Panc1 (cell line): ENCODE data around the gene ZNF99. TPM values are rescaled to one million over a fixed set of nuclear protein-coding genes. Genes with fewer than 3 reads are reported as not detected.
"Not testable (repeated sequence)": the region's sequence is repeated elsewhere in the genome, so short reads cannot be mapped to it uniquely, and the experiment has no call there.

Source experiments
- ATAC-seq: fragments of 200-7000 bp; cut with Tn5 transposase; 2 replicates; pipeline ENCODE4 v1.9.1; 2020; ENCODE audit warnings: mild to moderate bottlenecking, moderate library complexity
- BruUV-seq: library from RNA; stranded (reverse); fragments of 400-500 nt; replicated peaks from 2 replicates; lab custom pipeline; 2021; lab: Mats Ljungman, UMichigan
- CTCF ChIA-PET: fragments of 300-600 bp; sonication (Branson Sonifier 250); formaldehyde crosslinking; loops from one replicate; lab custom pipeline; 2022; ENCODE audit warnings: antibody characterized with exemption; lab: Charles Lee
- POLR2A ChIA-PET: fragments of 300-600 bp; sonication (Branson Sonifier 250); formaldehyde crosslinking; loops from one replicate; lab custom pipeline; 2022; ENCODE audit warnings: antibody characterized with exemption; lab: Charles Lee
- DNase-seq: peaks from one replicate; pipeline ENCODE4 v3.0.0-alpha.2; 2010; ENCODE audit warnings: low read depth, low spot score
- H3K27ac ChIP-seq: 2 replicates; pipeline ENCODE4 v1.5.1; 2011; ENCODE audit warnings: mild to moderate bottlenecking, low read length, inconsistent platforms
- H3K27me3 ChIP-seq: fragments of 200-500 bp; sonication (Bioruptor generic); 2 replicates; pipeline ENCODE4 v1.6.0; 2014; ENCODE audit warnings: low read length, inconsistent platforms; ENCODE audit not compliant: control insufficient read depth, insufficient read depth
- H3K36me3 ChIP-seq: fragments of 200-500 bp; sonication (Bioruptor generic); 2 replicates; pipeline ENCODE4 v1.5.1; 2014; ENCODE audit warnings: inconsistent platforms, mild to moderate bottlenecking, low read length, moderate library complexity; ENCODE audit not compliant: control insufficient read depth, insufficient read depth
- H3K4me1 ChIP-seq: 2 replicates; pipeline ENCODE4 v1.5.1; 2011; ENCODE audit warnings: inconsistent platforms, mild to moderate bottlenecking, low read length, moderate library complexity; ENCODE audit not compliant: control insufficient read depth, insufficient read depth
- H3K4me3 ChIP-seq, 2 experiments: 2 replicates each; pipeline ENCODE4 v1.5.1; 2011 to 2012; ENCODE audit warnings: low read depth in 2 of 2, low read length in 2 of 2, mild to moderate bottlenecking in 2 of 2, inconsistent platforms in 1 of 2, moderate library complexity in 1 of 2
- H3K9me3 ChIP-seq: fragments of 200-500 bp; sonication (Bioruptor generic); 2 replicates; pipeline ENCODE4 v1.5.1; 2014; ENCODE audit warnings: low read depth, mild to moderate bottlenecking, inconsistent platforms, low read length, moderate library complexity; ENCODE audit not compliant: control insufficient read depth, insufficient read depth
- POLR2AphosphoS5 ChIP-seq: IDR thresholded peaks from 2 replicates; pipeline ENCODE4 v1.6.1; 2012; ENCODE audit warnings: mild to moderate bottlenecking, low read depth, low read length, moderate library complexity
- SIN3A ChIP-seq: IDR thresholded peaks from 2 replicates; pipeline ENCODE4 v1.6.1; 2012; ENCODE audit warnings: low read depth, mild to moderate bottlenecking, low read length, moderate library complexity, borderline replicate concordance; ENCODE audit not compliant: insufficient read depth
- TCF7L2 ChIP-seq: IDR thresholded peaks from 2 replicates; pipeline ENCODE4 v1.6.1; 2011; ENCODE audit warnings: mild to moderate bottlenecking, low read depth, low read length, inconsistent platforms
- in situ Hi-C: cut with HindIII; loops from 2 replicates; pipeline ENCODE4 v1.10.0; 2016; ENCODE audit warnings: low sequenced_read_pairs, low pct_unique_long_range_greater_than_20kb
- intact Hi-C: fragments of 100-400 bp; cut with micrococcal nuclease; formaldehyde crosslinking; loops from one replicate; pipeline ENCODE4 v1.10.0; 2022; ENCODE audit not compliant: unreplicated experiment
- total RNA-seq: library from RNA; stranded (reverse); gene quantifications from one replicate; pipeline ENCODE4 v1.2.1, GENCODE V29; 2021; ENCODE audit not compliant: unreplicated experiment
- TF ChIP-seq, protein P1 (sequence below), 2 experiments: IDR thresholded peaks; 2 replicates each; pipeline ENCODE4 v1.6.1; 2011 to 2012; ENCODE audit warnings: low read depth in 2 of 2, control low read depth in 1 of 2, low read length in 1 of 2, mild to moderate bottlenecking in 1 of 2, moderate library complexity in 1 of 2; ENCODE audit not compliant: insufficient read depth in 1 of 2
- TF ChIP-seq, protein P2 (sequence below): fragments of 450-650 bp; IDR thresholded peaks from 2 replicates; pipeline ENCODE4 v1.5.1; 2017; ENCODE audit warnings: mild to moderate bottlenecking

Gene ZNF99
- total RNA-seq, 1 experiment from 2014 or later: not detected

DNA sequence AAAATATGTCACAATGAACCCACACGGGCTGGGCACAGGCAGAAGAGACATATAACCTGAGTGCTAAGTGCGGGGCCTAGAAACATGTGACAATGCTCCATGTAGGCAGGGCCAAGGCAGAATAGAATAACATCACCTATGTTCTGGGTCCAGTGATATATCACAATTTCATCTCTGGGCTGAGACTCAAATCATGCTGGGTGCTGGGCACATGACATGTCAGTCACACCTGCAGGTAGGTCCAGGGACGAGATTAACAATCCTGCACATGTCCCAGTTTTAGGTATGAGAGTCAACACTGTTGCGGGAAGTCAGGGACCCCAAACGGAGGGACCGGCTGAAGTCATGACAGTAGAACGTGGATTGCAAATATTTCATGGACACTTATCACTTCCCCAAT is 50.3 kb downstream of the ZNF99 start:
- no peaks in the 10 kb centered on the region for H3K9me3 ChIP-seq
- no peak for ATAC-seq
- no peak overlapping the region for H3K4me3 ChIP-seq
- DNase-seq: no peak
- H3K27ac ChIP-seq: no peak overlapping the region
- H3K36me3 ChIP-seq: no peaks in the 10 kb centered on the region
- no peaks in the 10 kb centered on the region for H3K4me1 ChIP-seq
- no peaks in the 10 kb centered on the region for H3K27me3 ChIP-seq
- in situ Hi-C loops (no loop called here), intact Hi-C loops (no loop called here)
- ChIA-PET CTCF (no interaction called here), POLR2A (no interaction called here)
- TF ChIP-seq TCF7L2: no peak
- TF ChIP-seq, protein P1, sequence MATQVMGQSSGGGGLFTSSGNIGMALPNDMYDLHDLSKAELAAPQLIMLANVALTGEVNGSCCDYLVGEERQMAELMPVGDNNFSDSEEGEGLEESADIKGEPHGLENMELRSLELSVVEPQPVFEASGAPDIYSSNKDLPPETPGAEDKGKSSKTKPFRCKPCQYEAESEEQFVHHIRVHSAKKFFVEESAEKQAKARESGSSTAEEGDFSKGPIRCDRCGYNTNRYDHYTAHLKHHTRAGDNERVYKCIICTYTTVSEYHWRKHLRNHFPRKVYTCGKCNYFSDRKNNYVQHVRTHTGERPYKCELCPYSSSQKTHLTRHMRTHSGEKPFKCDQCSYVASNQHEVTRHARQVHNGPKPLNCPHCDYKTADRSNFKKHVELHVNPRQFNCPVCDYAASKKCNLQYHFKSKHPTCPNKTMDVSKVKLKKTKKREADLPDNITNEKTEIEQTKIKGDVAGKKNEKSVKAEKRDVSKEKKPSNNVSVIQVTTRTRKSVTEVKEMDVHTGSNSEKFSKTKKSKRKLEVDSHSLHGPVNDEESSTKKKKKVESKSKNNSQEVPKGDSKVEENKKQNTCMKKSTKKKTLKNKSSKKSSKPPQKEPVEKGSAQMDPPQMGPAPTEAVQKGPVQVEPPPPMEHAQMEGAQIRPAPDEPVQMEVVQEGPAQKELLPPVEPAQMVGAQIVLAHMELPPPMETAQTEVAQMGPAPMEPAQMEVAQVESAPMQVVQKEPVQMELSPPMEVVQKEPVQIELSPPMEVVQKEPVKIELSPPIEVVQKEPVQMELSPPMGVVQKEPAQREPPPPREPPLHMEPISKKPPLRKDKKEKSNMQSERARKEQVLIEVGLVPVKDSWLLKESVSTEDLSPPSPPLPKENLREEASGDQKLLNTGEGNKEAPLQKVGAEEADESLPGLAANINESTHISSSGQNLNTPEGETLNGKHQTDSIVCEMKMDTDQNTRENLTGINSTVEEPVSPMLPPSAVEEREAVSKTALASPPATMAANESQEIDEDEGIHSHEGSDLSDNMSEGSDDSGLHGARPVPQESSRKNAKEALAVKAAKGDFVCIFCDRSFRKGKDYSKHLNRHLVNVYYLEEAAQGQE (IDR thresholded peaks at IDR 0.05; ENCODE audit: insufficient read depth in 1 of 2, low read depth in 2 of 2, low read length in 1 of 2): no peak
- TF ChIP-seq, protein P2, sequence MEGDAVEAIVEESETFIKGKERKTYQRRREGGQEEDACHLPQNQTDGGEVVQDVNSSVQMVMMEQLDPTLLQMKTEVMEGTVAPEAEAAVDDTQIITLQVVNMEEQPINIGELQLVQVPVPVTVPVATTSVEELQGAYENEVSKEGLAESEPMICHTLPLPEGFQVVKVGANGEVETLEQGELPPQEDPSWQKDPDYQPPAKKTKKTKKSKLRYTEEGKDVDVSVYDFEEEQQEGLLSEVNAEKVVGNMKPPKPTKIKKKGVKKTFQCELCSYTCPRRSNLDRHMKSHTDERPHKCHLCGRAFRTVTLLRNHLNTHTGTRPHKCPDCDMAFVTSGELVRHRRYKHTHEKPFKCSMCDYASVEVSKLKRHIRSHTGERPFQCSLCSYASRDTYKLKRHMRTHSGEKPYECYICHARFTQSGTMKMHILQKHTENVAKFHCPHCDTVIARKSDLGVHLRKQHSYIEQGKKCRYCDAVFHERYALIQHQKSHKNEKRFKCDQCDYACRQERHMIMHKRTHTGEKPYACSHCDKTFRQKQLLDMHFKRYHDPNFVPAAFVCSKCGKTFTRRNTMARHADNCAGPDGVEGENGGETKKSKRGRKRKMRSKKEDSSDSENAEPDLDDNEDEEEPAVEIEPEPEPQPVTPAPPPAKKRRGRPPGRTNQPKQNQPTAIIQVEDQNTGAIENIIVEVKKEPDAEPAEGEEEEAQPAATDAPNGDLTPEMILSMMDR: no peak
- no peak for TF ChIP-seq POLR2AphosphoS5
- TF ChIP-seq SIN3A: no peak
- BruUV-seq: no TSS peak

DNA sequence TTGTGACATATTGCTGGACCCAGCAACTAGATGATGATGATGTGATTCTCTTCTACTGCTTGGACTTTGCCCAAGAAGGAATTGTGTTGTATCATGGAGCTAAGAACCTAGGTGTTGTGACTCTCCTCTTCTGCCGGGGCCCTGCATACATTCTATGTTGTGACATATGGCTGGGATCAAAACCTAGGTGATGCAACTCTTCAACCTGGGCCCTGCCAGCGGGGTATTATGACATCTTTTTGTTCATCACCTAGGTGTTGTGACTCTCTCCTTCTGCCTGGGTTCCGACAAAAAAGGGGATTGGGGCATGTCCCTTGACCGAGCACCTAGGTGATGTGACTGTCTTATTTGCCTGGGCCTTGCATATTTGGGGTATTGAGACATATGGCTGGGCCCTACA is 55.7 kb downstream of the ZNF99 start:
- intact Hi-C loops, H3K27ac ChIP-seq, POLR2A ChIA-PET, DNase-seq, H3K36me3 ChIP-seq, H3K4me3 ChIP-seq, BruUV-seq, ATAC-seq, in situ Hi-C loops, CTCF ChIA-PET, H3K27me3 ChIP-seq, H3K4me1 ChIP-seq, H3K9me3 ChIP-seq: not testable (repeated sequence)

DNA sequence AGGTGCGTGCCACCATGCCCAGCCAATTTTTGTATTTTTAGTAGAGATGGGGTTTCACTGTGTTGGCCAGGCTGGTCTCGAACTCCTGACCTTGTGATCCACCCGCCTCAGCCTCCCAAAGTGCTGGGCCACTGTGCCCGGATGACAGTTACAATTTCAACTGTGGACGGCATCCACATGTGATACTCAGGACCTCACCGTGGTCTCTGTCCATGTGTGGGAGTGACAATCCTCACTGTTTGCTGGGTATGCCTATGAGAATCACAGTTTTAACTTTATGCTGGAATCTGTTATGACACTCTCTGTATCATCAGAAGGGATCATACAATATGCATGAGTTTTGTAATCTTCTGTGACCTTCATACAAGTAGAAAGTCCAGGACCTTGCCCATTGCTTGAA is 62.4 kb downstream of the ZNF99 start:
- POLR2A ChIA-PET, H3K27ac ChIP-seq, H3K36me3 ChIP-seq, BruUV-seq, ATAC-seq, DNase-seq, in situ Hi-C loops, H3K27me3 ChIP-seq, H3K4me1 ChIP-seq, CTCF ChIA-PET, intact Hi-C loops, H3K9me3 ChIP-seq, H3K4me3 ChIP-seq: not testable (repeated sequence)
